Glomerular visceral epithelial cell (primary cell): ENCODE results near the gene STXBP4.

Experiments
- DNase-seq: peaks from one replicate; pipeline ENCODE4 v3.0.0-alpha.2; 2016; ENCODE audit errors: extremely low spot score

STXBP4 gene, protein sequence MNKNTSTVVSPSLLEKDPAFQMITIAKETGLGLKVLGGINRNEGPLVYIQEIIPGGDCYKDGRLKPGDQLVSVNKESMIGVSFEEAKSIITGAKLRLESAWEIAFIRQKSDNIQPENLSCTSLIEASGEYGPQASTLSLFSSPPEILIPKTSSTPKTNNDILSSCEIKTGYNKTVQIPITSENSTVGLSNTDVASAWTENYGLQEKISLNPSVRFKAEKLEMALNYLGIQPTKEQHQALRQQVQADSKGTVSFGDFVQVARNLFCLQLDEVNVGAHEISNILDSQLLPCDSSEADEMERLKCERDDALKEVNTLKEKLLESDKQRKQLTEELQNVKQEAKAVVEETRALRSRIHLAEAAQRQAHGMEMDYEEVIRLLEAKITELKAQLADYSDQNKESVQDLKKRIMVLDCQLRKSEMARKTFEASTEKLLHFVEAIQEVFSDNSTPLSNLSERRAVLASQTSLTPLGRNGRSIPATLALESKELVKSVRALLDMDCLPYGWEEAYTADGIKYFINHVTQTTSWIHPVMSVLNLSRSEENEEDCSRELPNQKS

DNA sequence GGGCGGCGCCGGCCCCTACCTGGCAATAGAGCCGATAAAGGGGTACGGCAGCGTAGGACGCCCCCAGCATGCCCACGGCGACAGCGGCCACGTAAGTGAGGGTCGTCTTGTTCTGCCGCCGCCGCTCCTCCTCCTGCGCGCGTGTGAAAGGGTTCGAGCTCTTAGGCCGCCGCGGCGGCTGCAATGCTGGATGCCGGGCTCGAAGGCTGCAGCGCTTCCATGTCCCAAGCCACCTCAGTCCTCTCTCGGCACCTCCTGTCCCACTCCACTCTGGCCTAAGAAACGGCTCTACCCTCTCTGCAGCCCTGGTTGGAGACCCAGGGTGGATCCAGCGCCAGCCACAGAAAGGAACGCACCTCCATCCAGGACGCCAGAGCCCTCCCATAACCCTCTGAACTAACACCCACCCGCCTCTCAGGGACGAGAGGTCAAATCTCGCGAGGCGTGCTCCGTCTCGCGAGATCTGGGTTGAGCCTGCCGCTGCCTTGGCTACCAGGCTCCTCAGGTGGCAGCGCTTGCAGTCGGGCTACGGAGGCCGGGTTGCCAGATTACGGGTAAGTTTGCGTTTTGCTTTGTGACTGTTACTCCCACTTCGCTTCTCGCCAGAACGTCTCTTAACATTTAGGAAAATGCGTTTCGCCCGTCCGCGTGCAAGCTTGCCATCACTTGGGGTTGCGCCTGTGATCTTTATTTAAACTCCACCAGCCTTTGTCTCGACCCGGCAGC lies at the start of gene STXBP4, which contains the start of gene COX11:
STXBP4 (plus strand) TSS at position 504 of the 726 bp plus-strand sequence. CDS start 17,455 bp downstream, outside the sequence.
COX11 (minus strand) TSS at position 393 of the 726 bp plus-strand sequence; CDS start at position 385, 8 bp downstream.
- DNase-seq: peak; percentile 97

DNA sequence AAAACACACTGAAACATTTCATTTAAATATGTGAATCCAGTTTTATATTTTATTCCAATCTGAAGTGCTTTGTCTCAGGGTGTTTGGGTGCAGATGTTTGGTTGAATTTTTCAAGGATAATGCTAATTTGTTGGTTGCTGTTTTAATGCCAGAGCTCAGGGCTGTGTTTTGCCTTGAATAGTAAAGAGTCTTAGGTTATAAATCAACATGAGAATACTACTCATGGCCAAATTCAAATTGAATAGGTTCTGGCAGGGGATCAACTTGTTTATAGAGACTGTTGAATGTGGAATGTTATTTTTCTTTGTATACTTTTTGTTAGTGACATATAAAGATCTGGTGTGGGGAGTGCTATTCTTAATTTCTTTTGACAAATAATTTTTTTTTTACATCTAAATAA lies 49.1 kb upstream of the STXBP4 start:
- no peak for DNase-seq

DNA sequence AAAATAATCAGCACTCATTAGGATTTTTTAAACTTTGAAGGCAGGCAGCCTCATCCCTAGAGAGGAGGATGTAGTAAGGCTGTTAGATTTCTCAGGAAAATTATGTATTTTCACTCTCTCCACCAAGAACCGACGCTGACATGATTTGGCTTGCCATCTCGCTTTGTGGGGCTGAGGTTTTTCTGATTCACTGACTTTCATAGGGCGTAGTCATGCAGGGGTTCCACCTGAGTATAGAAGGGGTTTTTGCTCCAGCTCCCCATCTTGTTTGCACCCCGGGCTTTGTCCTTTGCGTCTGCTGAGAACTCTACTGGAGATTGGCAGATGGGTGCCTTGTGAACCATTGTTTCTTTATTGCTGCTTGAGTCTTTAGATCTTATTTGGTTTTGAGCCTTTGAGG lies 47.7 kb upstream of the STXBP4 start:
- DNase-seq: no peak

DNA sequence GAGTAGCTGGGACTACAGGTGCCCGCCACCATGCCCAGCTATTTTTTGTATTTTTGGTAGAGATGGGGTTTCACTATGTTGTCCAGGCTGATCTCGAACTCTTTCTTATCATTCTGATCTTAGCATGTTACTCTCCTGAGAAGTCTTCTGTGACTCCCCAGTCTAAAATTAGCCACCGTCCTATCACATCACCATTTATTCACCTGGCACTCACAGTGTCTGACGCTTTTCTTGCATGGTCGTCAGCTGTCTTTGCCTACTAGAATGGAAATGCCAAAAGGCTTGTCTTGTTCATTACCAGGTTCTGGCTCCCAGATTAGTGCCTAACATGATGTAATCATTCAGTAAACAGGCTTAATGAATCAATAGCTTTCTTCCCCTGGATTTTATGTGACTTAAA lies 44.2 kb upstream of the STXBP4 start:
- DNase-seq: no peak

DNA sequence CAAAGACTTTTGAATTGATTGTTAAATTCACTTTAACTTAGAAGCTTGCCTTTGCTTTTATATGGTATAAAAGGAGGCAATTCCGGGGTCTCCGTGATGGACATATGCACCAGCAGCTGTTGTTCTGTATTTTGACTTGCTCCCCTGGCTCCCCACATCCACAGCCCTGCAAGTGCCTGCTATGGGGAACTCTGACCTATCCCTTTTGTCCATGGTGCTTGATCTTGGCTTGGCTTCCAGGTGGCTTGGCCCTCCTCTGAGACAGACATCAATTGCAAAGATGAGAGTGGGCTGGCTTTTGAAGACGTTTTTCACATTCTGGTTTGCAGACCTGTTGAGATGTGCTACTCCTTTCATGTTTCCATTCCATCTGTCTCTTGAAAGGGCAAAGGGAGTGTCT lies 41.0 kb upstream of the STXBP4 start:
- DNase-seq: no peak

DNA sequence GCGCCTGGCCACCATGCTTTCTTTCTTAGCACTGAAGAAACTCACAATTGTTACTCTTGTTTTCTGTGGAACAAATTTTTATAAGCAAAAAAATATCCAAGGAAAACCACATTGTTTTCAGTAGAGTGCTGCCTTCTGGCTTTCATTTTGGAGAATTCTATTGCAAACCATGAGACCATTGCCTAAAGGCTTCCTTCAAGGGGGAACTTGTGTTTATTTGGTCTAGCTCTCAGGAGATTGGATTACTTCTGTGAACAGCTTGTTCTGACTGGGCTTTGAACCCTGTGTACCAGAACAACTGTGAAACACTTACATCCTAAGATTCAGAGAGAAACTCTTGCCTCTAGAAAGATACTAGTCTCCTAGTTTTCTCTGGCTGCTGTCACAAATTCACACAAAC lies 35.9 kb upstream of the STXBP4 start:
- no peak for DNase-seq

DNA sequence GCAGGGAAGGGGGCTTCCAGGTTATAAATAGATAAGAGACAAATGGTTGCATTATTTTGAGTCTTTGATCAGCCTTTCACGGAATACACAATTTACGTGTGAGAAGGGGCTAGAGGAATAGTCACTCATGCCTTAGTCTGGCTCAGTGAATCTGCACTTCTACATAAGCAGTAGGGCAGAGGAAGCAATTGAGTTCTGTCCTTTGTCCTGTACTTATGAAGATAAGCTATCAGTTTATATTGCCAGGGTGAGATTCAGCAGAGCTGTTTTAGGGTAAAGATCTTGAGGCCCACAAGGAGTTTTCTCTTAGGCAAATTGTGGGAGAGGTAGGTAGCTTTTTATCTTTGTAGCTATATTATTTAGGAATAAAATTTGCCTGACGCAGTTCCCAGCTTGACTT lies 34.6 kb upstream of the STXBP4 start:
- DNase-seq: no peak

DNA sequence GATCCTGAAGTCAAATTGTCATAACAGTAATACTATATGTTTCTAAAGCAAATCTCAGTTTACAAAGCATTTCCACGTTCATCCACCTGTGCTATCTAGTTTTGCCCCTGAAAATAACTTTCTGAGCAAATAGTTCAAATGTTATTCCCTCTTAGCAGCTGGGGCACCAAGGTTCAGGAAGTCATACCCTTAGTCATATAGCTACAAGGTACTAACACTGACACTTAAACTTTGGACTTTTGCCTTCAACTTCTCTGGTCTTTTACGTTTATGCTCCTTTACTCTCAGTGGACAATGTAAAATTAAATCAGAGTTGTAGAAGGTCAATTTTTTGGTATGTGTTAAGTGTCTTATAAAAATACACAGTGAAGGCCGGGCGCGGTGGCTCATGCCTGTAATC lies 33.1 kb upstream of the STXBP4 start:
- DNase-seq: no peak

DNA sequence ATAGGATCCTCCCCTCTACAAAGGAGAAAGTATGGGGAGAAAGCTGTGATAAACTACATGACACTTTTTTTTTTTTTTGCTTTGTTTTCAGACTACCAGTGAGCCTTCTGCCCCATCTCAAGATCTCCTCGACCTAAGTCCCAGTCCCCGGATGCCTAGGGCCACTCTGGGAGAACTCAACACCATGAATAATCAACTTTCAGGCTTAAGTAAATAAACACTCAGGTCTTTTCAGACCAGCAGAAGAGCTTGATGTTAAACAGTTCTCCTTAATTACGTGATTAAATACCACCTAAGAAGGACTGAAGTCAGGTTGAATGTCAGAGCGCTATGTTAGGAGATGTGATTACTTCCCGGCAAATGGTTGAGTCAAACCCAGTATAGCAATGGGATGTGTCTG lies 31.5 kb upstream of the STXBP4 start:
- DNase-seq: no peak

DNA sequence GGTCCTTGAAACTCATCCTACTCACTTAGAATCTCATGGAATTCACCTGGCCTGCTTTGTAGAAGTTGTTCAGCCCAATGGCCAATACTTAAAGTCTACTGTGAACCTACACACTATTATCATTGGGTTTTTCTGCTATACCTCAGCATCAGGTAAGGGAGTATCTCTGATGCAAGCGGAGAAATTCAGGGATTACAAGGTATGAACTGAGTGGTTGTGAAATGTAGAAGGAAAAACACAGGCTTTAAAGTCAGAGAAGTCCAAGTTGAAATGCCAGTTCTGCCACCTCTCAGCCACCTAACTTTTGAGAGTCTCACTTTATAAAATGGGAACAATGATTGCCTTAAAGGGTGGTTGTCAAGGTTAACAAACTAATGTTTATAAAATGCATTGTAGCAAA lies 31.1 kb upstream of the STXBP4 start:
- DNase-seq: no peak

DNA sequence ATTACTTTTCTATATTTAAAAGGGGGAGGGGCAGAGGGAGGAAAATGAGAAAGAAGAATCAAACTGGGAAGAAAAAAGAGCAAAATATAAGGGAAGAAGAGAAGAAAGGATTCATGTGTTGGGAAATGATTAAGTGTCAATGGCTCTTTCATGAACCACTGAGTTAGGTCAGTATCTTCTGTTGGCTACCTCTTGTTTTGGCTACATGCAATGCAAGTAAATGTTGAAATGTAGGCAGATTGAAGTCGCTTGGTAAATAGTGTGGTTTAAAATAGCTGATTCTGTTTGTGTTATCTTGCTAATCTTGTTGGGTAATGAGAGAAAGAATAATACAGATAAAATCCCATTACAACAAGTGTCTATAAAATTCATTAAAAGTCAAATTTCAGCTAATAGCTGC lies 27.3 kb upstream of the STXBP4 start:
- no peak for DNase-seq

DNA sequence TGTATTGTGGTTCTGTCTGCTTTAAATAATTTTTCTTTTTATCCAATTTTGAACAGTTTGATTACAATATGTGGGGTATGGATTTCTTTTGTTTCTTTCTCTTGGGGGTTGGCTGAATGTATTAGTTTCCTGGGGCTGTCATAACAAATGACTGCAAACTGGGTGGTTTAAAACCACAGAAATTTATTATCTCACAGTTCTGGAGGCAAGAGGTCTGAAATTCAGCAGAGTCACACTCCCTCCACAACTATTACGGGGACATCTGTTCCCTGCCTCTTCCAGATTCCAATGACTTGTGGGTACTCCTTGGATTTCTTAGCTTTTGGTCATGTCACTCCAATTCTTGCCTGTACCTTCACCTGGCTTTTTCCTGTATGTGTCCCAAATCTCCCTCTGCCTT lies 23.8 kb upstream of the STXBP4 start:
- DNase-seq: peak; percentile 77

DNA sequence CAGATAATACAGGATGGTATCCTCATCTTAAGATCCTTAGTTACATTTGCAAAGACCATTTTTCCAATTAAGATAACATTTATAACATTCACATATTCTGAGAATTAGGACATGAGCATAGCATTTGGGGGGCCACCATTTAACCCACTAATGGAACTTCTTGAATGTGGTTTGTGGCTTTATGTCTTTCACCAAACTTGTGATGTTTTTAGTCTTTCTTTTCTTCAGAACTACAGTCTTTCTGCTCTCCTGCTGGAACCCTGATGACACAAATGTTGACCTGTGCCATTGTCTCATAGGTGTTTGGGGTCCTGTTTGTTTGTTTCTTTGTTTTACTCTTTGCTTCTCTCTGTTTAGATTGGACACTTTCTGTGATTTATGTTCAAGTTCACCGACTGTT lies 23.3 kb upstream of the STXBP4 start:
- DNase-seq: no peak

DNA sequence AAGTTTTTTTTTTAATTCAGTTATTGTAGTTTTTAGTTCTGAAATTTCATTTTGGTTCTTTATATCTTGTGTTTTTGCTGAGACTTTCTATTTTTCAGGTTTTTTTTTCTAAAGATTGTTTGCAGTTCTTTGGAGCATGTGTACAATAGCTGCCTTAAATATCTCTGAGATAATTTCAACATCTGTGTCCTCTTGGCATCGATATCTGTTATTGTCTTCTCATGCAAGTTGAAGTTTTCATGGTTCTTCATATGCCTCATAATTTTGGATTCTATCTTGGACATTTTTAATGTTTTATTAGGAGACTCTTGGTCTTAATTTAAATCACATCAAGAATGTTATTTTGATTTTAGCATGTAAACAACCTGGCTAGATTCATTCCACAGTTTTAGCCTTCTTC lies 22.9 kb upstream of the STXBP4 start:
- no peak for DNase-seq

DNA sequence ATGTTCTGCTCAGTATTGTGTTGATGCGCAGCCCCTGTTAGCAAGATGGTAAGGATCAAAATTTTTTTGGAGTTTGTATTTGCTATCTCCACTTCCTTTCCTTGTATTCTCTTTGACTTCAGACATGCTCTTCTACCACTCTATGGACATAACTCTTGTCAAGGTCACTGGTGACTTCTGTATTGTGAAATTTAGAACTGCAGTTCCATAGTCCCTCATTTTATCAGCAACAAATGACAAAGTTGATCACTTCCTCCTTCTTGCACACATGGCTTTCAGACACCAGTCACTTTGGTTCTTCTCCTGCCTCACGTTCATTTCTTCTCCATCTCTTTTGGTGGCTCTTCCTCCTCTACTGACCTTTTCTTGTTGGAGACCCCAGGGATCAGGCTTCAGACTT lies 21.2 kb upstream of the STXBP4 start:
- DNase-seq: no peak

DNA sequence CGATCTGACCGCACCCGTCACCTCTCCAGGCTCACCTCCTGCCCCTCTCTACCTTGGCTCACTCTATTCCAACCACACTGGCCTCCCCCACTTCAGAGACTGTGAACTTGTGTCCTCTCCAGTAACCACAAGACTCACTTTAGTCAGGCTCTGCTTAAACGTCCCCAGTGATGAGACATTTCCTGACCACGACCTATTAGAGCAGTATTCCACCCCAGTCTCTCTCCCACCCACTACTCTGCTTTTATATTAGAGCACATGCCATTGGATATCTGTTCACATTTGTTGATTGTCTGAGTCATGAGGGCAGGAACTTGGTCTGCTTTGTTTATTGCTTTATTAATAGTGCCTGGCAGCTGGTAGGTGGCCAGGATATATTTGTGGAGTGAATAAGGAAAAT lies 20.2 kb upstream of the STXBP4 start:
- peak; percentile 97 for DNase-seq

DNA sequence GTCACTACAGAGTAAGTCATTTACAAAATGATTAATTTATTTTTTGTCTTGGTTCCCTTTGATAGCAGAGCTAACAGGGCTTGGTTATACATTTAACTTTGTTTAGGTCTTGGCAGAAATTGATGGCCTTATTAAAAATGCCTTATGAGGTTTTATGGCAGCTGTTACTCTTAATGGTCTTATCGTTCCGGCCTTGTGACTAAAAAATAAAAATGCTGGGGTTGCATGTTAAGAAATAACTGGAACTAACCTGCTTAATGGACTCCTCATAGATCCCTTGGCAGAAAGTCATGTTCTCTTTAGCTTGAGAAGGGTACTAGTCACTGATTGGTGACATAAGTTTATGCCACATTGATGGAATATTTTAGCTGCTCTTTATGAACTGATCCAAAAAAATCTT lies 18.4 kb upstream of the STXBP4 start:
- DNase-seq: no peak

DNA sequence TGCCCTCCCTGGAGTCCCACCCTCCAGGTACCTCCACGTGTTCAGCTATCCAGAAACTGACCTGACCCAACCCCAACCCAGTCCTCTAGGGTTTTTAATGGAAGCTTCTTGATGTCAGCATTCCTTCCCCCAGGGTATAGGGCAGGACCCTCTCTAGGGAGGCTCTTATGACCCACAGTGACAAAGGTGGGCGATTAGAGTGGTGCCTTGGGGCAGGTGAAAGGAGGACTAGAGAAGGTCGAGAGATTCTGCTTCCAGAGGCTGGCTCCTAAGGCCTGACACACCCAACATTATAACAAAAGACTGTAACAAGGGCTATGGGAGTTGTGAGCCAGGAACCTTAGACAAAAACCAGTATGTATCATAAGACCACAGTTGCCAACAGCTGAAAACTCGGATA lies 17.3 kb upstream of the STXBP4 start:
- no peak for DNase-seq

DNA sequence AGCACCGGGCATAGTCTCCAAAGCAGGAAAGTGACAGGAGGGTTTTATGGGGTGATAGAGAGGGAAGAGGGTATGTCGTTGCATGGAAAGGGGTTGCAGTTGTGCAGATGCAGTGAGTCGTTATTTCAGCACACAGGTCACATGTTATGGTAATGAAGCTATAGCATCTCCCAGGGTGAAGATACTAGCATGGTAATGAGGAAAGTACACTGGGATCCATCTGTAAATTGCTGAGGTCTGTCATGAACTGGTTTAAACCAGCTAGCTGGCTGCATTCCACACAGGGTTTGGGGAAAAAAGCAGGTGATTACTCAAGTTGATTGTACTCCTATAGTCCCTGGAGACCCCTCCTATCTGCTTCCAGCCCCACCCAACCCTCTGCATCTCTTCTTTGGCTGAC lies 11.8 kb upstream of the STXBP4 start:
- DNase-seq: no peak

DNA sequence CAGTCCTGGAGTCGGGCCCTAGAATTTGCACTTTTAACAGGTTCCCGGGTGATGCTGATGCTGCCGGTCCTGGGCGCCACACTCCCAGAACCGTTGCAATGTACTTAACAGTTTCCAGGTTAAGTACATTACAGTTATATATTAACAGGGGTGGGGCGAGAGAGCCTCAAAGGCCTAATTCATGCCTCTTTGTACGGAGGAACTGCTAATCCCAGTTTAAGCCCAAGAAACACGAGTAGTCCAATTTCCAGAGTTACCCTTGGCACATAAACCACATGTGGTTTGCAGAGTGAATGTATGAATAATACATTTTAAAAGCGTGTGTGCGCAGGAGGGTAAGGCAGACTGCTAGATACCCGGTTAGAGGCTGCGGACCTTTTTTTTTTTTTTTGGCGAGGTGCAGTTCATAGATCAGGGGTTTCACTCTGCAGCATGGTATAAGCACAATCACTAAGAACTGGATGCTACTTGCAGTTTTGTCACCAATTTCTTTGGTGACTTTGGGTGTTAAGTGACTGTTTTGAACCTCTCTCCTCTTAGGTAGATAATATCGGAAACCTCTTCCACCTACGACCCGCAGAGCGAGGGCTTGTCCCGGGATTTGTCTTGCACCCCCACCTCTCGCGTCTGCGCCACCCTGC lies 824 bp upstream of the STXBP4 start:
- DNase-seq: peak; percentile 68

DNA sequence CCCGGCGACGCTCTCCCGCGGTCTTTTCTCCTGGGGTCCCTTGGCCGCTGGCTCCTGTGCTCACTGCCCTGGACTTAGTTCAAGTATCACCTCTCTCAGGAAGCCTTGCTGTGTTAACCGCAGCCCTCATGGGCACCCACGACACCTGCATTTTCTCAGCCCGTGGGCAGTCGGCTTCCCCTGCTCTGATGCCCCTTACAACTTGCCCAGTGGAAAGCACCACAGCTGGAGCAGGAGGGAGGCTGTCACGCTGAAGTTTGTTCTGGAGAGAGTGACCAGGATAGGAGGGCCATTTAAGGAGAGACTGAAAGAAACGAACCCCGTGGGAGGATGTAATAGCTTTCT lies 395 bp downstream of the STXBP4 start:
- DNase-seq: no peak
